NCI-H446 (cell line): ENCODE data around the gene ZG16B.

Source experiments
- DNase-seq, 2 experiments: peaks; one replicate each; lab custom pipeline; 2025; lab: John Stamatoyannopoulos, UW

ZG16B gene

GRCh38 chr16:2806286-2806685 is 23.8 kb upstream of the ZG16B start:
- DNase-seq = no peak

DNA sequence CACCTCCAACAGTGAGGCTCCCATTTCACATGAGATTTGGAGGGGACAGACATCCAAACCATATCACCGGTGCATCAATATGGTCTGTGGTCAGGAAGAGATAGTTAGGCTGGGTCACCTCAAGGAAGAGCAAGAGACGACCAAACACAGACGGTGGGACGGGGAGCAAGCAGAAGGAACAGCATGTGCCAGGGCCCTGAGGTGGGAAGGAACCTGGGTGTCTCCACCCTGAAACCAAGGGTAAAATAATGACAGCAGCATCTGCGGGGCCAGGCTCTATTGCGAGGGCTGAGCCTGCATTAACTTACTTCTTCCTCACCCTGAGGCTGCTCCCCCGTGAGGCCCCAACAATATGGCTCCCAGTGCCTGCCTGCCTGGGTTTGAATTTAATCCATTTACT is 21.9 kb upstream of the ZG16B start:
- DNase-seq = no peak

DNA sequence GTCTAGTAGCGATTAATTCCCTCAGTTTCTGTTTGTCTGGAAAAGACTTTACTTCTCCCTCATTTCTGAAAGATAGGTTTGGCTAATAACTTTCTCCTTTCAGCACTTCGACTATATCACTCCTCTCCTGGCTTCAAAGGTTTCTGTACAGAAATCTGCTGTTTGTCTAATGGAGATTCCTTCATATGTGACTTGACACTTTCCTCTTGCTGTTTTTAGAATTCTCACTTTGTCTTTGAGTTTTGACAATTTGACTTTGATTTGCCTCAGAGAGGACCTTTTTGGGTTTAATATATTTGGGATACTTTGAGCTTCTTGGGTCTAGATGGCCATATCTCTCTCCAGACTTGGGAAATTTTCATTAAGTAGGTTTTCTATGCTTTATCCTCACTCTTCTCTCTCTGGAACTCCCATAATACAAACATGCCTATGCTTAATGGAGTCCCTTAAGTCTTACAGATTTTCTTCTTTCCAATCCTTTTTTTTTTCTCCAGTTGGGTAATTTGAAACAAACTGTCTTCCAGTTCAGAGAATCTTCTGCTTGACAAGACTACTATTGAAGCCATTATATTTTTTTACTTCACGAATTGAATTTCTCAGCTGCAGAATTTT is 20.8 kb upstream of the ZG16B start:
- DNase-seq = no peak

DNA sequence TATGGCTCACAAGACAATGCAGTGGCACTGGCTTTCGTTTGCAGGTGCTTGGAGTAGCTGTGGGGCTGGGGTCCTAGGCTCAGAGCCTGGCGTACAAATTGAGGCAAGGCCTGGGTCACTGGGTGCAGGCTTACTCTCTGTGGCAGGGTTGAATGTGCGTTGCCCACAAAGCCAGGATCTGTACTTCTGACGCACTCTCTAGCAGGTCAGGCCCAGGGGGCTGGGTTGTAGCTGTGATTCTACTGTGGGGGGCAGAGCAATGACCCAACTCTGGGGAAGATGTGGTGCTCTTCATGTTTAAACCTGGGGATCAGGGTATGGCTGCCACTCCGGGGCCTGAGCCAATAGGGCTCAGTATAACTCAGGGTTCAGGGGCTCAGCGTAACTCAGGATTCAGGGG is 19.5 kb upstream of the ZG16B start:
- DNase-seq = no peak

DNA sequence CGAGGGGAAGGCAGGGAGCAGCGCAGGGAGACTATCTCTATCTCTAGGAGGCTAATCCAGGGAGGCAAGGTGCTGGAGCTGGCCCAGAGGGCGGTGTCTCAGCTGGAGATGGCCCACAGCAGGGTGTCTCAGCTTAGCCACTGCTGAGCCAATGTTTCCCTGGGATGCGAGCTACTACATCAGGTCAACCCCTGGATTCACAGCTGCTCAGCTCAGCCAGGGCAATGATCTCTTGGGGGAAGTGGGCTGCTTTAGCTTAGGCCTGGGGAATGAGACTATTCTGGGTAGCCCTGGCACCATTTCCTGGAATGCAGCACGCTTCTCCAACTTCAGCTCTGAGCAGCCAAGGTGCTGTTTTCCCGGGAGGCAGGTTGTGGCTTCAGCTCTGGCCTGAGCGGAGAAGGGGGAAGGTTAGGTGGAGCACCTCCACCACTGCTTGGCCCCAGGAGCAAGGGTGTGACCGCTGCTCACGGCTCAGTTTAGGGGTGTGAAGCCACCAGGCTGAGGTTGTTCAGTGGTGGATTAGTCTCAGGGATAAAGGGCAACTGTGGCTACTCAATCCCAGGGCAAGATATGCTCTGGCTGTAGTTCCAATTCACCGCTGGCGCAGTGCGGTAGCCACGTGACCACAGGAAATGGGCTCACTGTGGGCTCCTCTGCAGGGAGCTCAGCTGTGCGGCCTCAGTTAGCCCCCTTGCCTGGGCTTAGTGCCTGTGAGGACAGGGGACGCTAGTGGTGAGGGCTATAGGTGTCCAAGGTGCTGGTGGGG is 18.2 kb upstream of the ZG16B start:
- DNase-seq = no peak

- no peak for DNase-seq
These were observed 16.3 kb upstream of the ZG16B start for GRCh38 chr16:2813771-2814221.

GRCh38 chr16:2814551-2815298 is 15.4 kb upstream of the ZG16B start:
- DNase-seq = no peak

- no peak for DNase-seq
These were observed 14.8 kb upstream of the ZG16B start for GRCh38 chr16:2815299-2815771.

DNA sequence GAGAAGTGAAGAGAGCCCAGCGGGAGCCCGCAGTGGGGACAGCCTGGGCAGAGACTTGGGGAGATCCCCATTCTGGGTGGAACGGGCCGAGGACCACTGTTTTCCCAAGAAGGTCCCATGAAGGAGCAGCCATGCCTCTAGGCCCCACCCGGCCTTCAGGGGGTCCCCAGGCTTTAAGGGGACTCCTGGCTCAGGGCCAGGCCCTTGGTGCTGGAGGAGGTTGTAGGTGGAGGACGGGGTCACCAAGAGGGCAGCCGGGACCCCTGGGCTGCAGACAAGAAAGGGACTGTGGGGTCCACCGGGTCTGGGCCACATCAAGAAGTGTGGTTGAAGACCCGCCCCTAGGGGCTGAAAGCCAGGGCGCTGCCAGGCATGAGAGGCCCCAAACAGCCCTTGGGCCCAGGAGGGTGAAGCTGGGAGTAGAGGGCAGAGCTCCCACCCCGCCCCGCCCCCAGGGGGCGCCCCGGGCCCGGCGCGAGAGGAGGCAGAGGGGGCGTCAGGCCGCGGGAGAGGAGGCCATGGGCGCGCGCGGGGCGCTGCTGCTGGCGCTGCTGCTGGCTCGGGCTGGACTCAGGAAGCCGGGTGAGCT is 13.3 kb upstream of the ZG16B start, which contains the start of gene PRSS21:
Gene PRSS21, plus strand, starts transcription at position 487 of the 589 bp plus-strand sequence. Its CDS starts 32 bp downstream, at position 519.
- DNase-seq = no peak

GRCh38 chr16:2817340-2818271 is 12.5 kb upstream of the ZG16B start:
- no peak for DNase-seq

DNA sequence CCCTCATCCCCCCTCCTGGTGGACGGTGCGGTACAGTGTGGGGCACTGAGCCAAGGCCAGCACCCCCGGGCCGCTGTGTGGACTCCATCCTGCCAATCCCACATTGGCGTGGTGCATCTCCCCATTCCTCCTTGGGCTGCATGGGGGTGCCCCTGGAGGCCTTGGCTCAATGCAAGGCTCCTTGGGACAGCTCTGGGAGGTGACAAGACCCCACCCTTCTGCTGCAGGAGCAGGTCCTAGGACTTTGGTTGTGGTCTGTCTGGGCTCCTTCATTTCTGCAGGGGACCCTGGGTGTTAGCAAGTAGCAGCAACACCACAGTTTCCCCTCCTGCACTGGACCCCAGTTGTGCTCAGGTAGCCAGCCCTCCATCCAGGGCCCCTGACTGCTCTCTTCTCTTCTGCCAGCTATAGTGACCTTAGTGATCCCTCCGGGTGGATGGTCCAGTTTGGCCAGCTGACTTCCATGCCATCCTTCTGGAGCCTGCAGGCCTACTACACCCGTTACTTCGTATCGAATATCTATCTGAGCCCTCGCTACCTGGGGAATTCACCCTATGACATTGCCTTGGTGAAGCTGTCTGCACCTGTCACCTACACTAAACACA is 11.7 kb upstream of the ZG16B start:
- DNase-seq = no peak

DNA sequence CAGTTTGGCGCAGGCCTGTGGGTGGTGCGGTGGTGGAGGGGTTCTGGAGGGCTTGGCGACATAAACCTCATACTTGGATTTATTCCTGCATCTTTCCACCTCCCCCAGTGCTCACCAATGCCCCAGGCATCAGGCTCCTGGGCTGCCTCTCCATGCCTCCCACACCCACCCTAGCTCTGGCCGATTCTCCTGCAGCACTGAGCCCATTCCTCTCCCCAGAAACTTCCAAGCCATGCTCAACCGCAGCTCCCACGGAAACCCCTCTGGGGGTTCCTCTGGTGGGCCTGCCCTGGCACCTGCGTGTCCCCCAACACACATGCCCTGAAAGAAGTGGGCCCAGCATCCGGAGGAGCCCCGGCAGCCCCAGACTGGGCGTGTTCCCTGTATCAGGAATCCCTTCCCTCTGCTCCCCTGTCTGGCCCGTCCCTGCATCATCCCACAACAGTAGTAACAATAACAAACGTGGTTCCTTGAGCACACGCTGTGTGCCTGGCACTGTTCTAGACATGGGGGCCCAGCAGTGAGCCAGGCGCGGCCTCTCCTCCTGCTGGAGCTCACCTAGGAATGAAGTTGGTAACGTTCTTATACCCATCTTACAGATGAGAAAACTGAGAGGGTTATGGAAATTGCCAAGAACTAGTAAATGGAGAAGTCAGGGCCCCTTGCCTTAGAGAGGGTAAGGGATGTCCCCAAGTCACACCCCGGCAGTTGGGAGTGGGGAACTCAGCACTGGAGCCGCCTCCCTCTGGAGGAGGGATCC is 10.7 kb upstream of the ZG16B start:
- DNase-seq = no peak

DNA sequence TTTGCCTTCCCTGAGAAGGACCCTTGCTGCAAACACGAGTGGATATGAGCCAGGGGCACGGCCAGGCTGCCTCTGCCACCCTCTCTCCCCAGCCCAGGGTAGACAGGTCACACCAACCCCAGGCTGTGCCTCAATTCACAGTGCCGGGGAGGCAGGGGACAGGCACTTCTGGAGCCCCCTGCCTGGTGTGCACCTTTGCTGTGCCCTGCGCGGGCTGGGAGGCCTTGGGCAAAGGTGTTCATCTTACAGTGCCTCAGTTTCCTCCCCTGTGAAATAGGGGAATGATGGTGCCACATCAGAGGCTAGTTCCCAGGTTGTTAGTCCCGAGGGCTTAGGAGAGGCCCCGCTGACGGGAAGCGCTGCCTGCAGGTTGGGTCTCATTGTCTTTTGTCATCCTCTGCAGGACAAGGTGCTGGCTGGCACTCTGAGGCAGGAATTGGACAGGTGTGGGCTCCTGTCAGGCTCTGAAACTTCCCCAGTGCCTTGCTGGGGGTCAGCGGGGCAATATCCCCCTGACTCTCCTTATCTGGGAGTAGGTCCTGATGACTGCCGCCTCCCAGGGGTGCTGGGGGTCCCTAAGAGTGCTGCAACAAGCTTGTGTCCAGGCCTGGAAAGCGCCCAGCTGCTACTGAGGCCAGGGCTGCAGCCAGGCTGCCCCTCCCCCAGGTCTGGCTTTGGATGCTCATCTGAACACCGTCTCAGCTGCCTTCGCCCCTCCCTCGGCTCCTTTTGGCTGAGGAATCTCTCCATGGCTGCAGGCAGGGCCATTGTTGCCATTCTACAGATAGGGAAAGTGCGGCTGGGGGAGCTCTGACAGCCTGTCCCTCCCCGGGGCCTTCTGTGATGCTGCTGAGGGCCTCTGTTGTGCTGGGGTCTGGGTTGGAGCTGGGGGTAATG is 9.9 kb upstream of the ZG16B start:
- DNase-seq = no peak

- DNase-seq = no peak
These were observed 9.1 kb upstream of the ZG16B start for GRCh38 chr16:2820836-2821486.

DNA sequence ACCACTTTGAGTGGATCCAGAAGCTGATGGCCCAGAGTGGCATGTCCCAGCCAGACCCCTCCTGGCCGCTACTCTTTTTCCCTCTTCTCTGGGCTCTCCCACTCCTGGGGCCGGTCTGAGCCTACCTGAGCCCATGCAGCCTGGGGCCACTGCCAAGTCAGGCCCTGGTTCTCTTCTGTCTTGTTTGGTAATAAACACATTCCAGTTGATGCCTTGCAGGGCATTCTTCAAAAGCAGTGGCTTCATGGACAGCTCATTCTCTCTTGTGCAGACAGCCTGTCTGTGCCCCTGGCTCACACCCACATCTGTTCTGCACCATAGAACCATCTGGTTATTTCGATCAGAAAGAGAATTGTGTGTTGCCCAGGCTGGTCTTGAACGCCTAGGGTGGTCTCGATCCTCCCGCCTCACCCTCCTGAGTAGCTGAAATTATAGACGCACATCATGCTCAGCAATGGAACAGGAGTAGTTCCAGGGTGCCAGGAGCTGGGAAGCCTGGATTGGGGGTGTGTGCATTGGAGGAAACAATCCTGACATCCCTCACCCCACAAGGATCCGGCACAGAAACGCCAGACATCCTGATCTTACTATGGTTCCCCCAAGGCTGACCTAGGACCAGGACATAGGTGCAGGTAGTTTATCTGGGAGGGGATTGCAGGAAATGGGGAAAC is 8.5 kb upstream of the ZG16B start:
- DNase-seq = no peak

DNA sequence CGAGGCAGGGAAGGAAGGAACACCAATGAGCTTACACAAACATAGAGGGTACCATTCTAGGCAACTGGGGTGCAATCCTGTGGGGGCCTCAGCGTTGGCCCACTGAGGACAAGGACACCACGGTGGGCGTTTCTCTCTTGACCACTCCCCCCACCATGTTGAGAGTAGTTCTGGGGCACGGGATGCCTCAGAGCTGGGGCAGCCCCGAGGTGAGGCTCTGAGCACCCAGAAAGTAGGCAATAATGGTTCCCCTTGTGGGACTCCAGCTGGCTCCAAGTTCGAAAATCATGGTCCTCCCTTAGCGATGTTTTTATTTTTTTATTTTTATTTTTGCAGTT is 8.0 kb upstream of the ZG16B start:
- DNase-seq = no peak

GRCh38 chr16:2822496-2822895 is 7.6 kb upstream of the ZG16B start:
- DNase-seq = no peak

GRCh38 chr16:2824626-2825025 is 5.5 kb upstream of the ZG16B start:
- DNase-seq = no peak
